HG03196 (cell line): ENCODE data around the gene EED.
A peak's percentile ranks its signal among the peaks of the same experiment; 100 is the strongest.

ENCODE experiments used
- ATAC-seq: cut with Tn5 transposase; IDR thresholded peaks from one replicate; pipeline ENCODE4 v1.9.1; 2021; ENCODE audit not compliant: unreplicated experiment

Gene EED

GRCh38 chr11:86244522-86245368, at the start of gene EED:
Gene EED, plus strand, starts transcription at chr11:86244753. Its CDS starts 477 bp downstream, at chr11:86245230.
- peak; percentile 75 for ATAC-seq

- no peak for ATAC-seq
Observed at GRCh38 chr11:86194998-86195397, 49.6 kb upstream of the EED start.

- ATAC-seq = no peak
Observed at GRCh38 chr11:86196085-86196696, 48.4 kb upstream of the EED start.

- no peak for ATAC-seq
Observed at GRCh38 chr11:86196913-86197312, 47.6 kb upstream of the EED start.

GRCh38 chr11:86197448-86197847, 47.1 kb upstream of the EED start:
- no peak for ATAC-seq

GRCh38 chr11:86198139-86198538, 46.4 kb upstream of the EED start:
- ATAC-seq = no peak

- no peak for ATAC-seq
Observed at GRCh38 chr11:86199354-86199753, 45.2 kb upstream of the EED start.

GRCh38 chr11:86201371-86201884, 43.1 kb upstream of the EED start:
- no peak for ATAC-seq

GRCh38 chr11:86202013-86202336, 42.6 kb upstream of the EED start:
- ATAC-seq = peak; percentile 44

- ATAC-seq = no peak
Observed at GRCh38 chr11:86204356-86204755, 40.2 kb upstream of the EED start.

- no peak for ATAC-seq
Observed at GRCh38 chr11:86205421-86206336, 38.9 kb upstream of the EED start.

GRCh38 chr11:86206337-86206695, 38.2 kb upstream of the EED start:
- no peak for ATAC-seq

- no peak for ATAC-seq
Observed at GRCh38 chr11:86207413-86207812, 37.1 kb upstream of the EED start.

GRCh38 chr11:86208572-86208971, 36.0 kb upstream of the EED start:
- ATAC-seq = no peak

GRCh38 chr11:86209806-86210657, 34.5 kb upstream of the EED start:
- ATAC-seq = no peak

- no peak for ATAC-seq
Observed at GRCh38 chr11:86210898-86211297, 33.7 kb upstream of the EED start.

- ATAC-seq = peak; percentile 51
Observed at GRCh38 chr11:86211619-86212018, 32.9 kb upstream of the EED start.

GRCh38 chr11:86212019-86212611, 32.4 kb upstream of the EED start:
- no peak for ATAC-seq

GRCh38 chr11:86214710-86215109, 29.8 kb upstream of the EED start:
- peak; percentile 36 for ATAC-seq
